Neuronal stem cell (in vitro differentiated cells): ENCODE results near the gene AMHR2.
"Not testable (repeated sequence)": the region's sequence is repeated elsewhere in the genome, so short reads cannot be mapped to it uniquely, and the experiment has no call there.

Experiments
- DNase-seq: peaks from one replicate; pipeline ENCODE4 v3.0.0-alpha.2; 2013; ENCODE audit warnings: low spot score
- H2AFZ ChIP-seq: one replicate; pipeline ENCODE4 v1.6.1; 2013; ENCODE audit warnings: mild to moderate bottlenecking, low read length, inconsistent platforms
- H2AK5ac ChIP-seq: 2 replicates; pipeline ENCODE4 v1.6.1; 2013; ENCODE audit warnings: low read depth, mild to moderate bottlenecking, inconsistent platforms, low read length, moderate library complexity, mixed read lengths
- H2BK120ac ChIP-seq: 2 replicates; pipeline ENCODE4 v1.6.1; 2013; ENCODE audit warnings: low read depth, mild to moderate bottlenecking, inconsistent platforms, low read length, moderate library complexity, mixed read lengths
- H2BK12ac ChIP-seq: one replicate; pipeline ENCODE4 v1.6.1; 2013; ENCODE audit warnings: low read length, inconsistent platforms
- H2BK15ac ChIP-seq: 2 replicates; pipeline ENCODE4 v1.6.1; 2013; ENCODE audit warnings: mild to moderate bottlenecking, low read length, inconsistent platforms, mixed read lengths
- H2BK5ac ChIP-seq: one replicate; pipeline ENCODE4 v1.6.1; 2013; ENCODE audit warnings: inconsistent platforms, mild to moderate bottlenecking, low read length, moderate library complexity
- H3K14ac ChIP-seq: one replicate; pipeline ENCODE4 v1.6.1; 2013; ENCODE audit warnings: low read length, inconsistent platforms
- H3K18ac ChIP-seq: 2 replicates; pipeline ENCODE4 v1.6.1; 2013; ENCODE audit warnings: low read length, inconsistent platforms
- H3K23ac ChIP-seq: 2 replicates; pipeline ENCODE4 v1.6.1; 2013; ENCODE audit warnings: low read depth, mild to moderate bottlenecking, mixed read lengths, low read length, inconsistent platforms; ENCODE audit not compliant: poor library complexity
- H3K27ac ChIP-seq: replicated peaks from 3 replicates; pipeline ENCODE4 v1.5.1; 2013; ENCODE audit warnings: low read length, inconsistent platforms
- H3K27me3 ChIP-seq, 3 experiments: 2 replicates each; pipeline ENCODE4 v1.6.1; 2013; ENCODE audit warnings: low read length in 3 of 3, mild to moderate bottlenecking in 2 of 3, inconsistent platforms in 1 of 3, low read depth in 1 of 3, mixed read lengths in 1 of 3, moderate library complexity in 1 of 3; ENCODE audit not compliant: control insufficient read depth in 3 of 3, insufficient read depth in 3 of 3
- H3K36me3 ChIP-seq, 2 donors: replicated peaks in 1 of 2; 2 replicates each; pipeline ENCODE4 v1.6.1; 2013; ENCODE audit warnings: low read length in 2 of 2; ENCODE audit not compliant: control insufficient read depth in 2 of 2, insufficient read depth in 2 of 2
- H3K4ac ChIP-seq: 2 replicates; pipeline ENCODE4 v1.6.1; 2013; ENCODE audit warnings: inconsistent platforms, mild to moderate bottlenecking, low read length, moderate library complexity
- H3K4me1 ChIP-seq, 2 donors: 1 replicate in 1 of 2; 2 replicates in 1 of 2; pipeline ENCODE4 v1.6.1; 2013; ENCODE audit warnings: low read length in 2 of 2, low read depth in 1 of 2; ENCODE audit not compliant: control insufficient read depth in 2 of 2, insufficient read depth in 1 of 2
- H3K4me2 ChIP-seq: one replicate; pipeline ENCODE4 v1.6.1; 2013; ENCODE audit warnings: mild to moderate bottlenecking, low read length, inconsistent platforms; ENCODE audit not compliant: insufficient read depth, poor library complexity, severe bottlenecking
- H3K4me3 ChIP-seq, 2 donors: 2 replicates each; pipeline ENCODE4 v1.5.1; 2013; ENCODE audit warnings: low read length in 2 of 2, mild to moderate bottlenecking in 2 of 2, inconsistent platforms in 1 of 2, moderate library complexity in 1 of 2
- H3K79me1 ChIP-seq: one replicate; pipeline ENCODE4 v1.6.1; 2013; ENCODE audit warnings: low read depth, mild to moderate bottlenecking, inconsistent platforms, low read length, moderate library complexity
- H3K9ac ChIP-seq: one replicate; pipeline ENCODE4 v1.6.1; 2013; ENCODE audit warnings: mild to moderate bottlenecking, low read depth, low read length, inconsistent platforms; ENCODE audit not compliant: poor library complexity
- H3K9me3 ChIP-seq, 2 donors: replicated peaks in 1 of 2; 2 replicates each; pipeline versions ENCODE3 to v1.6.1; 2013; ENCODE audit warnings: low read length in 2 of 2, mild to moderate bottlenecking in 2 of 2, inconsistent platforms in 1 of 2, low read depth in 1 of 2, mixed read lengths in 1 of 2, moderate library complexity in 1 of 2; ENCODE audit not compliant: control insufficient read depth in 2 of 2, insufficient read depth in 1 of 2
- H4K8ac ChIP-seq: one replicate; pipeline ENCODE4 v1.6.1; 2013; ENCODE audit warnings: low read depth, mild to moderate bottlenecking, inconsistent platforms, low read length, moderate library complexity
- H4K91ac ChIP-seq: one replicate; pipeline ENCODE4 v1.6.1; 2013; ENCODE audit warnings: low read length, low read depth, mild to moderate bottlenecking, inconsistent platforms; ENCODE audit not compliant: poor library complexity
- WGBS, 2 donors: extraction: QIAGEN DNeasy Blood & Tissue Kit; methylation state at CpG; one replicate each; pipeline ENCODE4 v1.1.7; 2013; ENCODE audit warnings: missing lambda C conversion rate in 2 of 2, mixed read lengths in 1 of 2; ENCODE audit not compliant: insufficient read length in 2 of 2, insufficient replicate concordance in 1 of 2; ENCODE audit errors: extremely low coverage in 2 of 2; 5-methylcytosine and 5-hydroxymethylcytosine counted together

The AMHR2 gene

DNA sequence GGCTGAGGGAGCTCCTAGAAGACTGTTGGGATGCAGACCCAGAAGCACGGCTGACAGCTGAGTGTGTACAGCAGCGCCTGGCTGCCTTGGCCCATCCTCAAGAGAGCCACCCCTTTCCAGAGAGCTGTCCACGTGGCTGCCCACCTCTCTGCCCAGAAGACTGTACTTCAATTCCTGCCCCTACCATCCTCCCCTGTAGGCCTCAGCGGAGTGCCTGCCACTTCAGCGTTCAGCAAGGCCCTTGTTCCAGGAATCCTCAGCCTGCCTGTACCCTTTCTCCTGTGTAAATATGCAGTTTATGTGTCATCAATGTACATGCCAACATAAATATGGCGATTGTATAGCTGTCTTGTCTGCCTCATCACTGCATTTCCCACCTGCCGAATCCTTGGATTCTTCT, 7.5 kb downstream of the AMHR2 start:
- Histone ChIP-seq H2AFZ (no peak overlapping the region), H3K23ac (no peak overlapping the region), H3K18ac (no peak overlapping the region), H3K4me1 (no peaks in the 10 kb centered on the region), H3K9me3 (no peaks in the 10 kb centered on the region), H3K4ac (no peak overlapping the region), H4K91ac (no peak overlapping the region), H3K4me2 (no peak overlapping the region), H2BK120ac (no peak overlapping the region), H3K79me1 (no peaks in the 10 kb centered on the region), H3K27ac (no peak overlapping the region), H3K9ac (no peak overlapping the region), H2AK5ac (no peak overlapping the region), H2BK12ac (no peak overlapping the region), H3K4me3 (no peak overlapping the region), H2BK5ac (no peak overlapping the region), H4K8ac (no peak overlapping the region), H3K27me3 (peaks cover 0 to 9% (median 0%) of the 10 kb centered on the region in 3 experiments), H3K36me3 (no peaks in the 10 kb centered on the region), H2BK15ac (no peak overlapping the region), H3K14ac (no peak overlapping the region)
- DNase-seq = no peak
- WGBS, 2 donors = no CpG with 5 or more reads among the region's 7 CpGs

GRCh38 chr12:53435326-53435725, 11.7 kb downstream of the AMHR2 start:
- no CpG with 5 or more reads among the region's 9 CpGs for WGBS, 2 donors

DNA sequence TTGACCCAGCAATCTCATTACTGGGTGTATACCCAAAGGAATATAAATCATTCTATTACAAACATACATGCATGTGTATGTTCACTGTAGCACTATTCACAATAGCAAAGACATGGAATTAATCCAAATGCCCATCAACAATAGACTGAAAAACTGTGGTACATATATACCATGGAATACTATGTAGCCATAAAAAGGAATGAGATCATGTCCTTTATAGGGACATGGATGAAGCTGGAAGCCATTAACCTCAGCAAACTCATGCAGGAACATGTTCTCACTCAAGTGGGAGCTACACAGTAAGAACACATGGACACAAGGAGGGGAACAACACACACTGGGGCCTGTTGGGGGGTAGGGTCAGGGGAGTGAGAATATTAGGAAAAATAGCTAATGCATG, 15.9 kb downstream of the AMHR2 start:
- not testable (repeated sequence) for H3K14ac ChIP-seq, H3K23ac ChIP-seq, H3K79me1 ChIP-seq, H4K8ac ChIP-seq, H3K9me3 ChIP-seq, H3K4me3 ChIP-seq, H2BK12ac ChIP-seq, H2AFZ ChIP-seq, H3K4me2 ChIP-seq, H3K18ac ChIP-seq, H2BK120ac ChIP-seq, DNase-seq, H3K9ac ChIP-seq, H3K27me3 ChIP-seq, H2BK5ac ChIP-seq, H3K4ac ChIP-seq, H4K91ac ChIP-seq, H3K27ac ChIP-seq, H2AK5ac ChIP-seq, H3K4me1 ChIP-seq, H2BK15ac ChIP-seq
- peaks cover 2 to 11% of the 10 kb centered on the region in 2 donors for H3K36me3 ChIP-seq

More at GRCh38 chr12:53435326-53435725, 11.7 kb downstream of the AMHR2 start:
- not testable (repeated sequence) for H3K36me3 ChIP-seq, H3K18ac ChIP-seq, H3K9ac ChIP-seq, H3K79me1 ChIP-seq, H3K27me3 ChIP-seq, H3K4me3 ChIP-seq, H2BK5ac ChIP-seq, H4K91ac ChIP-seq, H3K4me1 ChIP-seq, DNase-seq, H3K27ac ChIP-seq, H3K14ac ChIP-seq, H2BK15ac ChIP-seq, H3K23ac ChIP-seq, H2BK120ac ChIP-seq, H3K4ac ChIP-seq, H2BK12ac ChIP-seq, H2AK5ac ChIP-seq, H2AFZ ChIP-seq, H4K8ac ChIP-seq, H3K4me2 ChIP-seq, H3K9me3 ChIP-seq

- no peak within 1 kb of the TSS for H4K91ac ChIP-seq
- no peak within 1 kb of the TSS for H2BK5ac ChIP-seq
Observed at GRCh38 chr12:53441040-53441833, 17.6 kb downstream of the AMHR2 start, which contains the start of gene PRR13. Gene PRR13, plus strand, starts transcription at chr12:53441734. Its CDS starts 981 bp downstream, at chr12:53442715.

More at GRCh38 chr12:53441040-53441833, 17.6 kb downstream of the AMHR2 start, which contains the start of gene PRR13:
- Histone ChIP-seq H3K4me3 (peak within 1 kb of the TSS; percentile 86 to 88), H3K4me2 (peak within 1 kb of the TSS; percentile 91), H2BK12ac (no peak within 1 kb of the TSS), H3K4me1 (peaks cover 0 to 5% of the 10 kb centered on the region in 2 donors), H2AFZ (peak within 1 kb of the TSS; percentile 94), H3K27ac (peak within 1 kb of the TSS; percentile 73), H2BK120ac (no peak within 1 kb of the TSS), H2AK5ac (no peak within 1 kb of the TSS), H3K14ac (no peak within 1 kb of the TSS), H3K4ac (no peak within 1 kb of the TSS), H4K8ac (no peak within 1 kb of the TSS), H3K9me3 (no peaks in the 10 kb centered on the region), H2BK15ac (no peak within 1 kb of the TSS), H3K9ac (peak within 1 kb of the TSS; percentile 44), H3K79me1 (peaks cover 1% of the 10 kb centered on the region), H3K36me3 (peaks cover 4 to 27% of the 10 kb centered on the region in 2 donors), H3K23ac (no peak within 1 kb of the TSS), H3K18ac (no peak within 1 kb of the TSS), H3K27me3 (no peaks in the 10 kb centered on the region)
- peak; percentile 96 for DNase-seq
- WGBS, 2 donors = no CpG with 5 or more reads among the region's 31 CpGs
